Stomach (tissue), 9 donors: ENCODE measurements around the gene ANKRD11. TPM values are rescaled to one million over a fixed set of nuclear protein-coding genes. Genes with fewer than 3 reads are reported as not detected.
"Not testable (repeated sequence)": the region's sequence is repeated elsewhere in the genome, so short reads cannot be mapped to it uniquely, and the experiment has no call there.

Experiments
- DNase-seq, 2 donors: peaks; one replicate each; pipeline versions ENCODE4 v3.0.0 to v3.0.0-alpha.2; 2013 to 2019
- H3K27ac ChIP-seq, 5 donors: fragments of 200-600 bp in 4 of 5; sonication (generic) in 4 of 5; one replicate each; pipeline ENCODE4 v1.5.1; 2013 to 2019; ENCODE audit warnings: mild to moderate bottlenecking in 1 of 5, moderate library complexity in 1 of 5
- H3K27me3 ChIP-seq, 3 donors: fragments of 200-600 bp; sonication (generic); one replicate each; pipeline ENCODE4 v1.5.1; 2017 to 2019; ENCODE audit warnings: mixed run types in 1 of 3
- H3K36me3 ChIP-seq, 4 donors: fragments of 200-600 bp; sonication (generic); 1 replicate in 3 of 4; 2 replicates in 1 of 4; pipeline ENCODE4 v1.5.1; 2016 to 2019
- H3K4me1 ChIP-seq, 4 donors: fragments of 200-600 bp; sonication (generic); one replicate each; pipeline ENCODE4 v1.5.1; 2016 to 2019
- H3K4me3 ChIP-seq, 4 donors: fragments of 200-600 bp; sonication (generic) in 3 of 4; one replicate each; pipeline ENCODE4 v1.5.1; 2016 to 2019; ENCODE audit warnings: mild to moderate bottlenecking in 1 of 4
- H3K9me3 ChIP-seq, 4 donors: fragments of 200-600 bp; sonication (generic); one replicate each; pipeline ENCODE4 v1.5.1; 2016 to 2019
- CTCF ChIP-seq, 7 experiments: fragments of 450-650 bp in 4 of 7; fragments of 200-600 bp in 3 of 7; sonication (generic) in 3 of 7; IDR thresholded peaks; one replicate each; pipeline ENCODE4 v1.5.1; 2016 to 2019; ENCODE audit warnings: antibody characterized with exemption in 7 of 7, control low read depth in 2 of 7, mild to moderate bottlenecking in 1 of 7
- EP300 ChIP-seq: sonication (generic); formaldehyde crosslinking; IDR thresholded peaks from one replicate; pipeline ENCODE4 v1.6.1; 2017; ENCODE audit warnings: antibody characterized with exemption
- POLR2A ChIP-seq, 4 donors: fragments of 450-650 bp; IDR thresholded peaks; one replicate each; pipeline ENCODE4 v1.6.1; 2016; ENCODE audit warnings: antibody characterized with exemption in 4 of 4, control low read depth in 2 of 4, mild to moderate bottlenecking in 1 of 4, moderate library complexity in 1 of 4
- POLR2AphosphoS5 ChIP-seq, 3 donors: sonication (generic); formaldehyde crosslinking; IDR thresholded peaks; one replicate each; pipeline ENCODE4 v1.6.1; 2016; ENCODE audit warnings: antibody characterized with exemption in 3 of 3
- WGBS, 5 donors: extraction: QIAGEN DNeasy Blood & Tissue Kit in 3 of 5; methylation state at CpG; one replicate each; pipeline versions ENCODE4 v1.1.5 to v1.1.7; 2013 to 2018; 5-methylcytosine and 5-hydroxymethylcytosine counted together
- intact Hi-C: fragments of 100-400 bp; cut with DNase I; formaldehyde crosslinking; loops from one replicate; pipeline ENCODE4 v1.15.1; 2023; ENCODE audit warnings: low total_unique reads
- polyA plus RNA-seq, 3 donors: library from polyadenylated mRNA; stranded (reverse); fragments of 200-250 nt; gene quantifications; one replicate each; pipeline ENCODE4 v1.2.3, GENCODE V29; 2013
- total RNA-seq, 5 donors: library from RNA; depleted of rRNA; stranded (reverse); fragments of >200 nt; gene quantifications; one replicate each; pipeline versions ENCODE4 v1.1.0 to v1.2.3, GENCODE V29; 2014 to 2016
- donor health status: healthy with polysubstance abuse.
- donor health status: Bipolar disorder and iron deficiency.
- donor health status: healthy.

Gene ANKRD11
- total and polyA plus RNA-seq, 8 donors = 25.4 to 350 (median 88.7) TPM

DNA sequence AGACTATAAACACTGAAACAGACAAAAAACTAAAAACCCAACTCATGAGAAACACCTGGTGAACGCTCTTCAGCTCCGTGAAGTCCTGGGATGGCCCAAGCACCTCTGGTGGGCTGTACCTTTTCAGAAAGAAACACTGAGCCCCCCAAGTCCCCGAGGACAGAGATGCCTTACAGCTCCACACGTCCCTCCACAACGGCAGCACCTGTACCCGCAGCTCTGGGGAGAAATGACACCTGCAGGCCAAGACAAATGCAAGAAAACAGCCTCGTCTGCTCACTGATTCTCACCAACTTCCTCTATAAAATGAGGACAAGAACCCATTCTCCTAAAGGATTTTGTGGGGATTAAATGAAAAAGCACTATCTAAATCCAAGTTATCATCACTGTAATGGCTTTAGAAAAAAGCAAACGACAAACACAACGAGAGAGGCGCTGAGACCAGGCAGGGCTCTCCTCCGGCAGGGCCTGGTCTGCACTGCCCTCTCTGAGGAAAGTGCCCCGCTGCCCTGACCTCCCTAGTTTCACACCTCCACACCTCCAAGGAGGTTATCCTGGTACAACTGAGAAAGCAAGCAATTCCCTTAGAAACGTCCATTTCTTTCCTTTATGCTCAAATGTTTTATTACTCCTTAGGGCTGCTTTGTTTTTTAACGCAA is 158.0 kb downstream of the ANKRD11 start:
- intact Hi-C loops = no loop called here
- peaks cover 41 to 92% (median 58%) of the 10 kb centered on the region in 4 donors for H3K4me1 ChIP-seq
- WGBS, 5 donors = 51 to 57% (median 52%) methylated on average over 14 of the region's 14 CpGs

GRCh38 chr16:89331371-89332109 is 158.8 kb downstream of the ANKRD11 start:
- Histone ChIP-seq H3K9me3 (no peaks in the 10 kb centered on the region), H3K27ac (peak overlapping the region in 2 of 5 donors; percentile 25 to 63), H3K4me3 (no peak overlapping the region), H3K36me3 (peaks cover 0 to 7% (median 0%) of the 10 kb centered on the region in 4 donors), H3K27me3 (no peaks in the 10 kb centered on the region), H3K4me1 (peaks cover 45 to 94% (median 65%) of the 10 kb centered on the region in 4 donors)
- intact Hi-C loops = no loop called here
- DNase-seq = no peak
- no peak for TF ChIP-seq CTCF (IDR thresholded peaks at IDR 0.05)
- no peak for TF ChIP-seq POLR2A (IDR thresholded peaks at IDR 0.05)
- TF ChIP-seq EP300 = no peak
- TF ChIP-seq POLR2AphosphoS5 (IDR thresholded peaks at IDR 0.05) = no peak
- WGBS, 5 donors = 81 to 90% (median 84%) methylated on average over 14 of the region's 14 CpGs

More for the DNA sequence above, 158.0 kb downstream of the ANKRD11 start:
- H3K27me3 ChIP-seq = no peaks in the 10 kb centered on the region
- DNase-seq = peak in 1 of 2 donors; percentile 3
- H3K36me3 ChIP-seq = peaks cover 0 to 7% (median 0%) of the 10 kb centered on the region in 4 donors
- no peak overlapping the region for H3K4me3 ChIP-seq
- TF ChIP-seq POLR2AphosphoS5 (IDR thresholded peaks at IDR 0.05) (no peak), CTCF (IDR thresholded peaks at IDR 0.05) (no peak), POLR2A (IDR thresholded peaks at IDR 0.05) (no peak), EP300 (no peak)
- no peaks in the 10 kb centered on the region for H3K9me3 ChIP-seq
- H3K27ac ChIP-seq = peak overlapping the region in 1 of 5 donors; percentile 25

GRCh38 chr16:89330177-89330856 is 160.0 kb downstream of the ANKRD11 start:
- no peaks in the 10 kb centered on the region for H3K27me3 ChIP-seq
- H3K4me3 ChIP-seq = no peak overlapping the region
- WGBS, 5 donors = 36 to 54% (median 37%) methylated on average over 20 to 25 of the region's 25 CpGs
- TF ChIP-seq POLR2AphosphoS5 (IDR thresholded peaks at IDR 0.05) (peak in 2 of 3 donors; percentile 19 to 50), EP300 (no peak), POLR2A (IDR thresholded peaks at IDR 0.05) (no peak), CTCF (IDR thresholded peaks at IDR 0.05) (no peak)
- peaks cover 0 to 7% (median 0%) of the 10 kb centered on the region in 4 donors for H3K36me3 ChIP-seq
- H3K27ac ChIP-seq = peak overlapping the region in 4 of 5 donors; percentile 48 to 78 (median 62)
- intact Hi-C loops = no loop called here
- H3K9me3 ChIP-seq = no peaks in the 10 kb centered on the region
- peak; percentile 66 to 68 for DNase-seq
- H3K4me1 ChIP-seq = peaks cover 51 to 94% (median 69%) of the 10 kb centered on the region in 4 donors

DNA sequence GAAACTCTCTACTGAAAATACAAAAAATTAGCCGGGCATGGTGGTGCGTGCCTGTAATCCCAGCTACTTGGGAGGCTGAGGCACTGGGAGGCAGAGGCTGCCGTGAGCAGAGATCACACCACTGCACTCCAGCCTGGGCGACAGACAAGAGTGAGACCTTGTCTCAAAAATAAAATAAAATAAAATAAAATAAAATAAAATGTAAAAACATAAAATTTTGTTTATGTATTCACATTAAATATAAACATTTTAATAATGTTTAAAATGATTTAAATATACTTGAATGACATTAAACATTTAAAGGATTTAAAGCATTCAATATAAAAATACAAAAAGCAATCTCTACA is 160.6 kb downstream of the ANKRD11 start:
- H3K9me3 ChIP-seq, H3K36me3 ChIP-seq, intact Hi-C loops, DNase-seq, H3K27me3 ChIP-seq, H3K4me3 ChIP-seq: not testable (repeated sequence)
- 91 to 94% (median 92%) methylated on average over 4 of the region's 4 CpGs for WGBS, 5 donors
- Histone ChIP-seq H3K27ac (peak overlapping the region in 4 of 5 donors; percentile 48 to 78 (median 62)), H3K4me1 (peaks cover 51 to 94% (median 69%) of the 10 kb centered on the region in 4 donors)

GRCh38 chr16:89328412-89329400 is 161.7 kb downstream of the ANKRD11 start:
- H3K27me3 ChIP-seq, H3K9me3 ChIP-seq, H3K4me3 ChIP-seq, intact Hi-C loops, DNase-seq, H3K36me3 ChIP-seq: not testable (repeated sequence)
- H3K4me1 ChIP-seq = peaks cover 51 to 94% (median 68%) of the 10 kb centered on the region in 4 donors
- peak overlapping the region in 1 of 5 donors; percentile 10 for H3K27ac ChIP-seq
- 84 to 88% (median 88%) methylated on average over 37 to 40 of the region's 41 CpGs for WGBS, 5 donors
